Fibroblast of lung (primary cell): Measurements from ENCODE around the gene DNAH6. TPM values are rescaled to one million over a fixed set of nuclear protein-coding genes. Genes with fewer than 3 reads are reported as not detected.

Experiments used
- DNase-seq, 2 donors: peaks; one replicate each; pipeline versions ENCODE4 v3.0.0 to v3.0.0-alpha.2; 2010; ENCODE audit warnings: low read depth in 2 of 2
- H2AFZ ChIP-seq: 2 replicates; pipeline ENCODE4 v1.5.1; 2012; ENCODE audit warnings: low read length, control low read depth, inconsistent platforms
- H3K27ac ChIP-seq: 2 replicates; pipeline ENCODE4 v1.5.1; 2011; ENCODE audit warnings: low read length, control low read depth; ENCODE audit not compliant: insufficient read depth
- H3K27me3 ChIP-seq: 2 replicates; pipeline ENCODE4 v1.5.1; 2011; ENCODE audit warnings: mild to moderate bottlenecking, low read length; ENCODE audit not compliant: control insufficient read depth, insufficient read depth
- H3K36me3 ChIP-seq: 2 replicates; pipeline ENCODE4 v1.5.1; 2011; ENCODE audit warnings: low read length; ENCODE audit not compliant: control insufficient read depth, insufficient read depth
- H3K4me1 ChIP-seq: 2 replicates; pipeline ENCODE4 v1.5.1; 2011; ENCODE audit warnings: low read length; ENCODE audit not compliant: control insufficient read depth, insufficient read depth; ENCODE audit errors: extremely low read depth
- H3K4me2 ChIP-seq: 2 replicates; pipeline ENCODE4 v1.5.1; 2011; ENCODE audit warnings: low read length, control low read depth; ENCODE audit not compliant: insufficient read depth; ENCODE audit errors: extremely low read depth
- H3K4me3 ChIP-seq, 4 experiments: fragments of 200-600 bp in 1 of 4; sonication (generic) in 1 of 4; replicated peaks in 1 of 4; 2 replicates each; pipeline ENCODE4 v1.5.1; 2011 to 2016; ENCODE audit warnings: low read length in 4 of 4, low read depth in 3 of 4, mild to moderate bottlenecking in 3 of 4, control low read depth in 2 of 4, inconsistent platforms in 1 of 4, mixed read lengths in 1 of 4; ENCODE audit not compliant: insufficient read depth in 1 of 4; ENCODE audit errors: control extremely low read depth in 1 of 4
- H3K79me2 ChIP-seq: 2 replicates; pipeline ENCODE4 v1.5.1; 2012; ENCODE audit warnings: mild to moderate bottlenecking, low read length, inconsistent platforms; ENCODE audit not compliant: control insufficient read depth, insufficient read depth
- H3K9ac ChIP-seq: 2 replicates; pipeline ENCODE4 v1.5.1; 2011; ENCODE audit warnings: mild to moderate bottlenecking, low read length, control low read depth; ENCODE audit not compliant: insufficient read depth
- H3K9me3 ChIP-seq: 2 replicates; pipeline ENCODE4 v1.5.1; 2012; ENCODE audit warnings: low read depth, low read length; ENCODE audit not compliant: control insufficient read depth, insufficient read depth
- H4K20me1 ChIP-seq: 2 replicates; pipeline ENCODE4 v1.5.1; 2011; ENCODE audit warnings: low read length; ENCODE audit not compliant: control insufficient read depth, insufficient read depth; ENCODE audit errors: extremely low read depth
- EZH2 ChIP-seq: IDR thresholded peaks from 2 replicates; pipeline ENCODE4 v1.5.1; 2012; ENCODE audit warnings: low read length, control low read depth, mild to moderate bottlenecking; ENCODE audit errors: missing control alignments
- polyA plus RNA-seq, 2 donors: library from polyadenylated mRNA; depleted of rRNA in 1 of 2; stranded (reverse) in 1 of 2; unstranded in 1 of 2; fragments of >200 nt; gene quantifications; 2 replicates each; pipeline ENCODE4 v1.2.1, GENCODE V29; 2011 to 2012; ENCODE audit warnings: missing spikeins in 1 of 2
- total RNA-seq: library from RNA; depleted of rRNA; stranded (reverse); fragments of >200 nt; gene quantifications from 2 replicates; pipeline ENCODE4 v1.2.1, GENCODE V29; 2014
- TF ChIP-seq, protein P1 (sequence below), 2 donors: IDR thresholded peaks in 1 of 2; conservative IDR thresholded peaks in 1 of 2; 1 replicate in 1 of 2; 2 replicates in 1 of 2; pipeline ENCODE4 v1.5.1; 2011 to 2012; ENCODE audit warnings: low read length in 2 of 2, control low read depth in 1 of 2, inconsistent platforms in 1 of 2, low read depth in 1 of 2, mild to moderate bottlenecking in 1 of 2

DNAH6 gene
- total and polyA plus RNA-seq, 2 donors (not counting 1 experiment from before 2014, with no cell fraction given) = under 0.01 to 0.01 TPM

GRCh38 chr2:84654414-84654813, 138.1 kb downstream of the DNAH6 start:
- DNase-seq = no peak
- no peak overlapping the region for H3K4me2 ChIP-seq
- no peaks in the 10 kb centered on the region for H3K9me3 ChIP-seq
- no peaks in the 10 kb centered on the region for H3K79me2 ChIP-seq
- H3K4me3 ChIP-seq = no peak overlapping the region
- no peaks in the 10 kb centered on the region for H4K20me1 ChIP-seq
- TF ChIP-seq, protein P1, sequence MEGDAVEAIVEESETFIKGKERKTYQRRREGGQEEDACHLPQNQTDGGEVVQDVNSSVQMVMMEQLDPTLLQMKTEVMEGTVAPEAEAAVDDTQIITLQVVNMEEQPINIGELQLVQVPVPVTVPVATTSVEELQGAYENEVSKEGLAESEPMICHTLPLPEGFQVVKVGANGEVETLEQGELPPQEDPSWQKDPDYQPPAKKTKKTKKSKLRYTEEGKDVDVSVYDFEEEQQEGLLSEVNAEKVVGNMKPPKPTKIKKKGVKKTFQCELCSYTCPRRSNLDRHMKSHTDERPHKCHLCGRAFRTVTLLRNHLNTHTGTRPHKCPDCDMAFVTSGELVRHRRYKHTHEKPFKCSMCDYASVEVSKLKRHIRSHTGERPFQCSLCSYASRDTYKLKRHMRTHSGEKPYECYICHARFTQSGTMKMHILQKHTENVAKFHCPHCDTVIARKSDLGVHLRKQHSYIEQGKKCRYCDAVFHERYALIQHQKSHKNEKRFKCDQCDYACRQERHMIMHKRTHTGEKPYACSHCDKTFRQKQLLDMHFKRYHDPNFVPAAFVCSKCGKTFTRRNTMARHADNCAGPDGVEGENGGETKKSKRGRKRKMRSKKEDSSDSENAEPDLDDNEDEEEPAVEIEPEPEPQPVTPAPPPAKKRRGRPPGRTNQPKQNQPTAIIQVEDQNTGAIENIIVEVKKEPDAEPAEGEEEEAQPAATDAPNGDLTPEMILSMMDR (conservative IDR thresholded peaks at IDR 0.05 in 1 of 2, IDR thresholded peaks at IDR 0.05 in 1 of 2; ENCODE audit: low read depth in 1 of 2, low read length in 2 of 2) = no peak
- TF ChIP-seq EZH2 = no peak
- H3K27me3 ChIP-seq = no peaks in the 10 kb centered on the region
- H3K9ac ChIP-seq = no peak overlapping the region
- H3K27ac ChIP-seq = no peak overlapping the region
- H3K4me1 ChIP-seq = no peaks in the 10 kb centered on the region
- H2AFZ ChIP-seq = no peak overlapping the region
- H3K36me3 ChIP-seq = no peaks in the 10 kb centered on the region

- Histone ChIP-seq H3K79me2 (no peaks in the 10 kb centered on the region), H3K36me3 (no peaks in the 10 kb centered on the region), H3K27ac (no peak overlapping the region), H3K27me3 (peaks cover 3% of the 10 kb centered on the region), H2AFZ (no peak overlapping the region), H4K20me1 (no peaks in the 10 kb centered on the region), H3K4me3 (no peak overlapping the region), H3K9me3 (no peaks in the 10 kb centered on the region), H3K9ac (no peak overlapping the region), H3K4me2 (no peak overlapping the region), H3K4me1 (no peaks in the 10 kb centered on the region)
- TF ChIP-seq, protein P1 (conservative IDR thresholded peaks at IDR 0.05 in 1 of 2, IDR thresholded peaks at IDR 0.05 in 1 of 2; ENCODE audit: low read depth in 1 of 2, low read length in 2 of 2) = no peak
- no peak for TF ChIP-seq EZH2
- no peak for DNase-seq
Observed at GRCh38 chr2:84669122-84669521, 152.8 kb downstream of the DNAH6 start.

GRCh38 chr2:84674099-84674498, 157.8 kb downstream of the DNAH6 start:
- no peak for TF ChIP-seq EZH2
- TF ChIP-seq, protein P1 (conservative IDR thresholded peaks at IDR 0.05 in 1 of 2, IDR thresholded peaks at IDR 0.05 in 1 of 2; ENCODE audit: low read depth in 1 of 2, low read length in 2 of 2) = no peak
- H2AFZ ChIP-seq = no peak overlapping the region
- no peak for DNase-seq
- no peak overlapping the region for H3K27ac ChIP-seq
- peaks cover 6% of the 10 kb centered on the region for H3K4me1 ChIP-seq
- no peaks in the 10 kb centered on the region for H3K36me3 ChIP-seq
- H3K27me3 ChIP-seq = peaks cover 3% of the 10 kb centered on the region
- no peaks in the 10 kb centered on the region for H3K79me2 ChIP-seq
- H3K9ac ChIP-seq = no peak overlapping the region
- no peaks in the 10 kb centered on the region for H3K9me3 ChIP-seq
- H4K20me1 ChIP-seq = no peaks in the 10 kb centered on the region
- no peak overlapping the region for H3K4me3 ChIP-seq
- no peak overlapping the region for H3K4me2 ChIP-seq
